Measurements from ENCODE around the gene PLEKHG1. TPM values are rescaled to one million over a fixed set of nuclear protein-coding genes. Genes with fewer than 3 reads are reported as not detected.

The PLEKHG1 gene
- total RNA-seq (2021) (2.6 to 3.5 TPM (median 2.7 TPM) in 3 replicates), Bru-seq, nascent RNA (percentile 33 among the genes with signal in this experiment)
- long read RNA-seq, experiment 1, partial matches to known transcripts, result 1 of 7 reads
- long read RNA-seq, experiment 1, other reads (novel, unspliced or antisense), result 6 of 7 reads
- long read RNA-seq, experiment 2, partial matches to known transcripts, result 1 of 3 reads
- long read RNA-seq, experiment 2, other reads (novel, unspliced or antisense), result 2 of 3 reads
- long read RNA-seq, experiment 3, result 0 reads

DNA sequence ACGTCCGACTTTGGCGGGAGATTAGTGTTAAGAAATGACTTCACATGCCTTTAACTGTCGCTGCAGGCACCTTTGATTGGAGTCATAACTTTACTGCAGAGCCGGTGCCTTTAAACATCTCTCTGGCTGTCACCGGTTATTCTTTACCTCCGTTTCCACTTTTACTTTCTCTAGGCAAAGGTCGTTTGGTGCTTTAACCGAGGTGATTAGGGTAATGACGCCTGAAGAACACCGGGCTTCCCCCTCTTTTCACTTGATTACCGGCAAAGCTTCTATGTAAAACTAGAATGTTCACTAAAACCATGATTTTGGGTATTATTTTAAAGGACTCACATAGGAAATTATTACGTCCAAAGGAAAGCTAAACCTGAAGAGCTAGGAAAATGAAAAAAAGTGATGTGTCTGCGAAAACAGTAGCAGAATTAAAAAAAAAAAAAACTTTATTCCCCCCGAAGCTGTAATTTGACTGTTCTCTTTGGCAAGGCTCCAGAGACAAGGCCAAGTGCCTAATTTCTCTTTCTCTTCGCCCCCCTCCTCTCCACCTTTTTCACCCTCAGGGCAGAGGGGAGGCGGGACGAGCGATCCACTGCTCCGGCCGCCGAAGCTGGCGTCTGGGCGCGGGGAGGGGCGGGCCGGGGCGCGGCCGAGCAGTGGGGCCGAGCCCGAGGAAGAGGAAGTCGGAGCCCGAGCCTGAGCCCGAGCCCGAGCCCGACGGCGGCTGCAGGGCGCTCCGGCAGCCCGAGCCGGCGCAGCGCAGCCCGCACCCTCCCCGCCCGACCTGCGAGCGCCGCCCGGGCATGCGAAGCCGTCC lies at the start of gene PLEKHG1:
Gene PLEKHG1, plus strand, starts transcription at position 687 of the 811 bp plus-strand sequence. CDS start 133,797 bp downstream, outside the sequence.
- POLR2A ChIA-PET, result interaction anchor here (0.6 to 1.3 kb wide), 6 partner anchors 167 to 802 kb away, joined by 3 to 5 read pairs (median 3); no protein-coding TSS in a partner anchor
- peak within 1 kb of the TSS; percentile 89 for H3K4me3 Mint-ChIP-seq
- peaks cover 19% of the 10 kb centered on the region for H3K4me1 Mint-ChIP-seq
- peaks cover 61% of the 10 kb centered on the region for H3K27me3 Mint-ChIP-seq (ENCODE audit: low read depth)
- ATAC-seq (peak; percentile 93), DNase-seq (ENCODE audit: low spot score) (peak; percentile 75)
- CTCF ChIA-PET, result interaction anchor here (0.6 to 2.5 kb wide), 9 partner anchors 16 to 233 kb away, joined by 3 to 20 read pairs (median 4); no protein-coding TSS in a partner anchor
- H3K27ac Mint-ChIP-seq, result peak within 1 kb of the TSS; percentile 23; the same call in 1 of the 2 replicates
- TF ChIP-seq SP1 (CRISPR knock-in tag; conservative IDR thresholded peaks at IDR 0.05) (peak; percentile 61), SMAD4 (CRISPR knock-in tag; IDR thresholded peaks at IDR 0.05) (no peak), TP53 (CRISPR knock-in tag; IDR thresholded peaks at IDR 0.05) (0 out of 2 replicates have a peak, but pooled peaks have one; percentile 20), KAT7 (CRISPR knock-in tag; IDR thresholded peaks at IDR 0.05; ENCODE audit: borderline replicate concordance) (no peak), JUN (CRISPR knock-in tag; IDR thresholded peaks at IDR 0.05) (no peak), ZNF671 (CRISPR knock-in tag; IDR thresholded peaks at IDR 0.05) (no peak), RORB (CRISPR knock-in tag; IDR thresholded peaks at IDR 0.05) (no peak), ZNF416 (CRISPR knock-in tag; IDR thresholded peaks at IDR 0.05) (no peak), CBFB (CRISPR knock-in tag; IDR thresholded peaks at IDR 0.05; ENCODE audit: low read depth) (no peak), CREM (CRISPR knock-in tag; IDR thresholded peaks at IDR 0.05) (0 out of 2 replicates have a peak, but pooled peaks have one; percentile 2)
- TF ChIP-seq, protein P1, sequence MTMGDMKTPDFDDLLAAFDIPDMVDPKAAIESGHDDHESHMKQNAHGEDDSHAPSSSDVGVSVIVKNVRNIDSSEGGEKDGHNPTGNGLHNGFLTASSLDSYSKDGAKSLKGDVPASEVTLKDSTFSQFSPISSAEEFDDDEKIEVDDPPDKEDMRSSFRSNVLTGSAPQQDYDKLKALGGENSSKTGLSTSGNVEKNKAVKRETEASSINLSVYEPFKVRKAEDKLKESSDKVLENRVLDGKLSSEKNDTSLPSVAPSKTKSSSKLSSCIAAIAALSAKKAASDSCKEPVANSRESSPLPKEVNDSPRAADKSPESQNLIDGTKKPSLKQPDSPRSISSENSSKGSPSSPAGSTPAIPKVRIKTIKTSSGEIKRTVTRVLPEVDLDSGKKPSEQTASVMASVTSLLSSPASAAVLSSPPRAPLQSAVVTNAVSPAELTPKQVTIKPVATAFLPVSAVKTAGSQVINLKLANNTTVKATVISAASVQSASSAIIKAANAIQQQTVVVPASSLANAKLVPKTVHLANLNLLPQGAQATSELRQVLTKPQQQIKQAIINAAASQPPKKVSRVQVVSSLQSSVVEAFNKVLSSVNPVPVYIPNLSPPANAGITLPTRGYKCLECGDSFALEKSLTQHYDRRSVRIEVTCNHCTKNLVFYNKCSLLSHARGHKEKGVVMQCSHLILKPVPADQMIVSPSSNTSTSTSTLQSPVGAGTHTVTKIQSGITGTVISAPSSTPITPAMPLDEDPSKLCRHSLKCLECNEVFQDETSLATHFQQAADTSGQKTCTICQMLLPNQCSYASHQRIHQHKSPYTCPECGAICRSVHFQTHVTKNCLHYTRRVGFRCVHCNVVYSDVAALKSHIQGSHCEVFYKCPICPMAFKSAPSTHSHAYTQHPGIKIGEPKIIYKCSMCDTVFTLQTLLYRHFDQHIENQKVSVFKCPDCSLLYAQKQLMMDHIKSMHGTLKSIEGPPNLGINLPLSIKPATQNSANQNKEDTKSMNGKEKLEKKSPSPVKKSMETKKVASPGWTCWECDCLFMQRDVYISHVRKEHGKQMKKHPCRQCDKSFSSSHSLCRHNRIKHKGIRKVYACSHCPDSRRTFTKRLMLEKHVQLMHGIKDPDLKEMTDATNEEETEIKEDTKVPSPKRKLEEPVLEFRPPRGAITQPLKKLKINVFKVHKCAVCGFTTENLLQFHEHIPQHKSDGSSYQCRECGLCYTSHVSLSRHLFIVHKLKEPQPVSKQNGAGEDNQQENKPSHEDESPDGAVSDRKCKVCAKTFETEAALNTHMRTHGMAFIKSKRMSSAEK (CRISPR knock-in tag; IDR thresholded peaks at IDR 0.05; ENCODE audit: borderline replicate concordance), result no peak
- H3K36me3 Mint-ChIP-seq, result no peaks in the 10 kb centered on the region
- H3K9me3 Mint-ChIP-seq, result no peaks in the 10 kb centered on the region

DNA sequence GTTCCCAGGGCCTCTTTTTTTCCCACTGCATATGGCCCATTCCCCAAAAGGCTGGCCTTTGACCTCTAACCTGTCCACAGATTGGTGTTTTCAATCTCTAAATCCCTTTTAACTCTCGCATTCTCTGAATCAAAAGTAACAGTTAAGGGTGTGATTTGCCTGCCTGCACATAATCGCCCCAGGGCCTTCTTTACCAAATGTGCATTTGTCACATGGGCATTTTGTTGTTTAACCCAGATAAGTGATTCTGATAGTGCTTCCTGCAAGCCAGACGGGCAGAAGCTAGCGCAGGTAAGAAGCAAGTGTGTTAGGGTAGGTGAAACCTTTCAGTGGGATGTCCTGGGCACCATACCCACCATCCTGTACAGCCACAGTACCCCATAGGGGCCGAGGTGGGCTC lies 49.4 kb upstream of the PLEKHG1 start:
- H3K4me3 Mint-ChIP-seq, result no peak overlapping the region
- 0 out of 2 replicates have a peak, but pooled peaks cover 2% of the 10 kb centered on the region for H3K27me3 Mint-ChIP-seq (ENCODE audit: low read depth)
- DNase-seq (ENCODE audit: low spot score) (no peak), ATAC-seq (no peak)
- no peak overlapping the region for H3K27ac Mint-ChIP-seq
- POLR2A ChIA-PET, result interaction anchor here (0.5 kb wide), 1 partner anchor 119 kb away, joined by 3 read pairs; no protein-coding TSS in a partner anchor
- H3K36me3 Mint-ChIP-seq, result no peaks in the 10 kb centered on the region
- H3K4me1 Mint-ChIP-seq, result peaks cover 9% of the 10 kb centered on the region
- CTCF ChIA-PET, result no interaction called here
- H3K9me3 Mint-ChIP-seq, result peaks cover 12% of the 10 kb centered on the region
- TF ChIP-seq USF2 (CRISPR knock-in tag; IDR thresholded peaks at IDR 0.05), result no peak
- TF ChIP-seq AFF4 (CRISPR knock-in tag; IDR thresholded peaks at IDR 0.05; ENCODE audit: borderline replicate concordance), result no peak
- TF ChIP-seq, protein P1 (CRISPR knock-in tag; IDR thresholded peaks at IDR 0.05; ENCODE audit: borderline replicate concordance), result no peak
- no peak for TF ChIP-seq HMGXB4 (CRISPR knock-in tag; IDR thresholded peaks at IDR 0.05)
- no peak for TF ChIP-seq TCF7 (CRISPR knock-in tag; IDR thresholded peaks at IDR 0.05; ENCODE audit: low read depth)
- no peak for TF ChIP-seq RELA (CRISPR knock-in tag; IDR thresholded peaks at IDR 0.05; ENCODE audit: borderline replicate concordance)

Measured in WTC11 (cell line).